CD4-positive, alpha-beta T cell treated with Interleukin-6 at 100 ng/mL for 8 hours (primary cell): ENCODE data around the gene BNIP1.

ENCODE experiments used
- DNase-seq: peaks from one replicate; pipeline ENCODE4 v3.0.0-alpha.2; 2020; ENCODE audit warnings: mixed read lengths, low spot score

BNIP1 gene

DNA sequence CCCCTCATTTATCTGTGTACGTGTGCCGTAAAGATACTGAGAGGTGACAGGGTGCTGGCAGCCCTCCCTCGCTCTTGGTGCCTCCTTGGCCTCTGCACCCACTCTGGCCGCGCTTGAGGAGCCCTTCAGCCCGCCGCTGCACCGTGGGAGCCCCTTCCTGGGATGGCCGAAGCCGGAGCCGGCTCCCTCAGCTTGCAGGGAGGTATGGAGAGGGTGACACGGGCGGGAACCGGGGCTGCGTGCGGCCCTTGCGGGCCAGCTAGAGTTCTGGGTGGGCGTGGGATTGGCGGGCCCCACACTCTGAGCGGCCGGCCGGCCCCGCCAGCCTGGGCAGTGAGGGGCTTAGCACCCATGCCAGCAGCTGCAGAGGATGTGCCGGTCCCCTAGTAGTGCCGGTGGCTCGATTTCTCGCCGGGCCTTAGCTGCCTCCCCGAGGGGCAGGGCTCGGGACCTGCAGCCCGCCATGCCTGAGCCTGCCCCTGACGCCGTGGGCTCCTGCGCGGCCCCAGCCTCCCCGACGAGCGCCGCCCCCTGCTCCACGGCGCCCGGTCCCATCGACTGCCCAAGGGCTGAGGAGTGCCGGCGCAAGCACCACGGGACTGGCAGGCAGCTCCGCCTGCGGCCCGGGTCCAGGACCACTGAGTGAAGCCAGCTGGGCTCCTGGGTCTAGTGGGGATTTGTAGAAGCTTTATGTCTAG, 69.1 kb downstream of the BNIP1 start:
- no peak for DNase-seq
